Epithelial cell of esophagus (primary cell): ENCODE measurements around the gene ZBTB16.

Experiments
- DNase-seq: peaks from one replicate; pipeline ENCODE4 v3.0.0; 2010; ENCODE audit warnings: low read depth
- H3K4me3 ChIP-seq: 2 replicates; pipeline ENCODE4 v1.5.1; 2011; ENCODE audit warnings: mild to moderate bottlenecking, low read length, control low read depth
- CTCF ChIP-seq: IDR thresholded peaks from 2 replicates; pipeline ENCODE4 v1.5.1; 2011; ENCODE audit warnings: low read depth, mild to moderate bottlenecking, low read length, control low read depth, inconsistent platforms; ENCODE audit not compliant: insufficient read depth; ENCODE audit errors: missing control alignments

ZBTB16 gene

GRCh38 chr11:114259124-114259526 lies 199.6 kb downstream of the ZBTB16 start:
- no peak overlapping the region for H3K4me3 ChIP-seq
- peak; percentile 38 for DNase-seq
- no peak for TF ChIP-seq CTCF

- no peak overlapping the region for H3K4me3 ChIP-seq
- TF ChIP-seq CTCF, result no peak
- no peak for DNase-seq
Measured at GRCh38 chr11:114259551-114259983, 200.1 kb downstream of the ZBTB16 start.

- no peak overlapping the region for H3K4me3 ChIP-seq
- TF ChIP-seq CTCF, result no peak
- DNase-seq, result no peak
Measured at GRCh38 chr11:114260077-114260476, 200.6 kb downstream of the ZBTB16 start.

GRCh38 chr11:114260483-114260882 lies 201.0 kb downstream of the ZBTB16 start:
- H3K4me3 ChIP-seq, result no peak overlapping the region
- no peak for DNase-seq
- no peak for TF ChIP-seq CTCF

GRCh38 chr11:114261791-114262190 lies 202.3 kb downstream of the ZBTB16 start:
- H3K4me3 ChIP-seq, result no peak overlapping the region
- TF ChIP-seq CTCF, result no peak
- DNase-seq, result no peak

- peak; percentile 58 for DNase-seq
- TF ChIP-seq CTCF, result peak; percentile 66
- H3K4me3 ChIP-seq, result no peak overlapping the region
Measured at GRCh38 chr11:114262681-114263512, 203.4 kb downstream of the ZBTB16 start.
